Umbilical cord (tissue), 2 donors: ENCODE measurements around the gene LRRC70. TPM values are rescaled to one million over a fixed set of nuclear protein-coding genes. Genes with fewer than 3 reads are reported as not detected.
A peak's percentile ranks its signal among the peaks of the same experiment; 100 is the strongest.
"Not testable (repeated sequence)": the region's sequence is repeated elsewhere in the genome, so short reads cannot be mapped to it uniquely, and the experiment has no call there.

Experiments used
- DNase-seq: peaks from one replicate; pipeline ENCODE4 v3.0.0-alpha.2; 2015; ENCODE audit warnings: low spot score
- total RNA-seq: library from RNA; depleted of rRNA; stranded (reverse); fragments of >200 nt; gene quantifications from one replicate; pipeline ENCODE4 v1.2.3, GENCODE V29; 2014; ENCODE audit warnings: low replicate concordance; ENCODE audit not compliant: insufficient read depth

The LRRC70 gene
- total RNA-seq, 1 donor from 2014 or later = 1.9 TPM

DNA sequence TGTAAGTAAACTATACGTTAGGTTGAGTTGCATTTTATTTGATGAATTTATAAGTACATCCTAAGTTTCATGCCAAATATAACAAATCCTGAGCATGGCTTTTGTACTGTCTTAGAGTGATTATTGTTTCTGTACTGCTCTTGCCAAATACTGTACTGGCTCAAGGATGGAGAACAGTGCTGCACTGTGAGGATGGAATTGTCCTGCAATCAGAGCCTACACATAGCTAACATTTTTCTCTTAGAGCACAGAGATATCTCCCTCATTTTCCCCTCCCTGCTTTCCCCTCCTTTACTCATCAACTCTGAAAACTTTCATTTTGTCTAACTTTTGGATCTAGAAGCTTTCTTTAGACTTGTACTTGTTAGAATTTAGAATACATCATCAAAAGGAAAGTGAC is 28.3 kb downstream of the LRRC70 start:
- peak; percentile 34 for DNase-seq

DNA sequence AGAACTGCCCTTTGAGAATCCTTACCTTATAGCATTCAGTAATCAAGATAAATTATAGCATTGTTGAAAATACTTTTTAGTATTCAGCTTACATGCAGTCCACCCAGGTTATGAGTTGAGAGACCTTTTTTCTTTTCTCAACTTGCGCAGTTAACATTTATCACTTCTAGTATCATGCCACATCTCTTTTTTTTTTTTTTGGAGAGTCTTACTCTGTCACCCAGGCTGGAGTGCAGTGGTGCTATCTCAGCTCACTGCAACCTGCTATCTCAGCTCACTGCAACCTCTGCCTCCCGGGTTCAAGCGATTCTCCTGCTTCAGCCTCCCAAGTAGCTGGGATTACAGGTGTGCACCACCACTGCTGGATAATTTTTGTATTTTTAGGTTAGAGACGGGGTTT is 29.0 kb downstream of the LRRC70 start:
- no peak for DNase-seq

DNA sequence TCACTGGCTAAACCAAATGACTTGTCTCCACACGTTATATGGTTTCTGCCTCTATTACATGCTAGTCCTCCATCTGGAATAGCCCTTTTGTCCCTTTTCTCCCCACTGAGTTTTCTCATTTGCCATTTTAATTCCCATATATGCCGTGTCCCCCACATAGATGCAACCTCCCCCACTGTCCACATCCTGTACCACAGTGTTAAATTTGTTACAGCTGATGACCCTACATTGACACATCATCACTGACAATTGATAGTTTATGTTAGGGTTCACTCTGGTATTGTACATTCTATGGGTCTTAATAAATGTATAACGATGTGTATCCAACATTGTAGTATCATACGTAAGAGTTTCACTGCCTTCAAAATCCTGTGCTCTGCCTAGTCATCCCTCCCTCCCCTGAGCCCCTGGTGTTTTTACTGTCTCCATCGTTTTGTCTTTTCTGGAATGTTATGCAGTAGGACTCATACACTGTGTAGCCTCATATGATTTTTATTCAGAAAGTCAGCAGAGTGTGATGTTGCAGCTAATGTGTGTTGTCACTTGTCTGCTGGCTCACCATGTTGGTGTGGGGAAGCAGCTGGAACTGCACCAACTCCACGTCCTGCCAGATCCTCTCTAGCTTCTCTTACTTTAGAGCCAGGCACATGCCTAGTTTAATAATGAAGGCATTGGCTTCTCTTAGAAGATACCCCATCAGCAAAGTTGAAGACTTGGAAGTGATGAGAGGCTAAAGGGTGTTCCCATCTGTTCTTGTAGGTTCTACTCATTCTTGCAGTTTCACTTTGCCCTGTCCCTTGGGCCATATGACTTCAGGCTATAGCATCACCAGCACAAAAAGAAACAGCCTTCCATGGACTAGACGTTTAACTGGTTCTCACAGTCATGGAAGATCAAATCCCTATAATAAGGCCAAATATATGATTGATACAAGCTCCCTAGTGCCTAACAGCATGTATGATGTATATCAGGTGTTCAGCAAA is 30.2 kb downstream of the LRRC70 start:
- DNase-seq = no peak

DNA sequence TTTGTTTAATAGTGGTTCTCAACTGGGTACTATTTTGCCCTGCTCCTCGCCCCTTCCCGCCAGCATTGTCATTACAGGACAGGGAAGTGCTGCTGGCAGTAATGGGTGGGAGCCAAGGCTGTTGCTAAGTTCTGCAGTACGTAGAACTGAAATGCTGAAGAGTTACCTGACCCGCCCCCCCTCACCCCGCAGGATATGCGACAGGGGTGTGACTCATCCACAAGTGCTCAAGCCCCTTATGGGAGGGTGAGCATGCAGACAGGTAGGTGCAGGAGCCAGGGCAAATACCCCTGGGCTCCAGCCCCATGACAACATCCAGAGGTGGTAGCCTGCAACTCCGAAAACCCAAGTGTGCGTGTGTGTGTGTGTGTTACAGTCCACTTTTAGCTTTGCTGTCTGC is 35.7 kb downstream of the LRRC70 start:
- DNase-seq = no peak

DNA sequence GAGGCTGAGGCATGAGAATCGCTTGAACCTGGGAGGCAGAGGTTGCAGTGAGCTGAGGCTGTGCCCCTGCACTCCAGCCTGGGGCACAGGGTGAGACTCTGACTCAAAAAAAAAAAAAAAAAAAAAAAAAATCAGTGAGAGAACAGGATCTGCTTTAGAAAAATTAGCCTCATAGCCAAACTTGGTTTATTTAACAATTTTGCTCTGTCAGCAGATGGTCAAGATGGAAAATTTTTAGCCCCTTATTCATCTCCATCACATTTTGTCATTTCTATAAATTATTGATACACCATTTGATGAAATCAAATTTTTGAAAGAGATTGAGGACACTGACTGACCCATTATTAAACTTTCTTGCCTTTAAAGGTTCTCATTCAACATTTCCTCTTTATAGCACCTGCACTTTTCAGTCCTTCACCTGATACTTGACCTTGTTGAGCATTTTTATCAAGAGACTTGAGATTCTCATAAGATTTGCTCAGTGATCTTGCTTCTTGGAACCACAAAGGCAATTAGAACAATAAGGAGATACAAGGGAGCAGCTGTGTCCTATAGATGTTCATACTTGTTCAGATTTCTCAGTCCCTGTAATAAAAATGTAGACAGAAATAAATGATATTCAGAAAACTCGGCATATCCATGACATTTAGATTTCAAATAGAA is 38.1 kb downstream of the LRRC70 start:
- DNase-seq = no peak

DNA sequence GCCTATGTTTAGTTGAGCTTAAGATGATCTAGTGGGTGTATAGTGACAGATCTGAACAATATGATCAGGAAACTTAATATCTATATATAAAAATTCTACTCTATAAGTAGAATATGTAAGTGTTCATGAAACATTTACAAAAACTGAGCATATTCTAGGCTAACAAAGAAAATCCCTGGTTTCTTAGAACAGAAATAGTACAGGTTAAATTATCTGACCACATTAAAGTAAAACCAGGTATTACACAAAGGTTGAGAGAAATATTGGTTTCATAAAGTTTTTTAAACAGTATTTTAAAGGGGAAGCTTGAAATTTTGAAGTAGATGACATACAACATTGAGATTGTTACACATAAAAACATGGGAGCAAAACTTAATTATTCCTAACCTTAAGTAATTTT is 39.3 kb downstream of the LRRC70 start:
- no peak for DNase-seq

DNA sequence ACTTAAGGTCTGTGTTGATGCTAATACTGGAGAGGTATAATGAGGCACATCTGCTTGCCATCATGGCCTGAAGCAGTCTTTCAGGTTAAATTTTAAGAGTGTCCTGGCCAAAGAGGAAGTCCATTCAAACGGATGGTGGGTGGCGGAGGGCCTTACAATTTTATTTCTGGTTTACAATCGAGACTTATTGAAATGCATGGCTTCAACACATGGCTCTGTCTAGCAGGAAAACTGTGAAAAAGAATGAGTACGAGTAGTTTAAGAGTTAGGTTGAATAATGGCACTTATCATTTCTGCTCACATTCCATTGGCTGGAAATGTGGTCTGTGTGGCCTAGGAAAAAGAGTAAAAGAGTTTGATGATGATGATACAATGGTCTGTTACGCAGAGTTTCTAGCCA is 42.1 kb downstream of the LRRC70 start:
- DNase-seq = no peak

DNA sequence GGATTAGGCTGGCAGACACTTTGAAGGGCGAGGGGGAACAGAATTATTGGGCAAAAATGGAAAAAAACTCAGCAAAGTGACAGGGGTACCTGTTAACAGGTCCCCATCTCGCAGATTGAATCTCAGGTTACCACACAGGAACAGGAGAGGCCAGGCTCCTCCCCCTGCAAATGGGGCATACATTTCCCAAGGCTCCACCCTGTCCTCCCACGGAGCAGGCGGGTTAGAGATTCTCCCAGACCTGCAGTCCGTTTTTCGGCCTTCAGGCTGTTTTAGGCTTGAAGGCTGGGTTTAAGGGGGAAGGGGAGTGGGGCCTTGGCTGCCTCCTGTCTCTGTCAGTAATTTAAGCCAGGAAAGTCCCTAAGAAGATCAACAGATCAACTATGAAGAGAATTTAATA is 42.7 kb downstream of the LRRC70 start:
- no peak for DNase-seq

DNA sequence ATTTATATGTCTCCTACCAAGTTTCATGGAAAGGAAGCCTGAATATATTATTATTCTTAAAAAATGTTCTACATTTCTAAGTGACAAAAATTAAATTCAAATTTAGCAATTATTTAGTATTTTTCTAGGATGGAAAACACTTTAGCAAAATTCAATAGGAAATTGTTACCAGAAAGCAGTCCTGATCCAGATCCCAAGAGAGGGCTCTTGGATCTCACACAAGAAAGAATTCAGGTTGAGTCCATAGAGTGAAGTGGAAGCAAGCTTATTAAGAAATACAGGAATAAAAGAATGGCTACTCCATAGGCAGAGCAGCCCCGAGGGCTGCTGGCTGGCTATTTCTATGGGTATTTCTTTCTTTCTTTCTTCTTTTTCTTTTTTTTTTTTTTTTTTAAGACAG is 44.7 kb downstream of the LRRC70 start:
- no peak for DNase-seq

DNA sequence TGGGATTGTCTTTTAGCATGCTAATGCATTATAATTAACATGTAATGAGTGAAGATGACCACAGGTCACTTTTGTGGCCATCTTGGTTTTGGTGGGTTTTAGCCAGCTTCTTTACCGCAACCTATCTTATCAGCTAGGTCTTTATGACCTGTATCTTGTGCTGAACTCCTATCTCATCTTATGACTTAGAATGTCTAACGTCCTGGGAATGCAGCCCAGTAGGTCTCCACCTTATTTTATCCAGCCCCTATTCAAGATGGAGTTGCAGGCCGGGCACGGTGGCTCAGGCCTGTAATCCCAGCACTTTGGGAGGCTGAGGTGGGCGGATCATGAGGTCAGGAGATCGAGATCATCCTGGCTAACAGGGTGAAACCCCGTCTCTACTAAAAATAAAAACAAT is 45.8 kb downstream of the LRRC70 start:
- not testable (repeated sequence) for DNase-seq

DNA sequence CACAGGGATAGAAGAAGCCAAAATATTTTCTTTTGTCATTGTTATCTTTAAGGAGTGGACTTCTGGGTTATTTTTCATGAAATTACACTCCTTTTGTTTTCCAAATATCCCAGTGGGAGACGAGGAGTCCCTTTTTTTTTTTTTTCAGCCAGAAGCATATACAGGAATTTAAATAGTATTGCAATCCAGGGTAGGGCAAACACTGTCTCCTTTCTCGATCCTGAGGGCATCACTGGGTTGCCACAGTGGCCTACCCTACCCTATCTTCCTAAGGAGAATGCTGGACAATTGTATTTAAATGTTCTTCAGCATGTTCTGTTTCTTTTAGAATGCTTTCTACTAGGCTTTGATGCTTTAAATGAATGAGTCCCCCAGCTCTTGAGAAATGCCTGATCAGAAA is 47.9 kb downstream of the LRRC70 start:
- no peak for DNase-seq

DNA sequence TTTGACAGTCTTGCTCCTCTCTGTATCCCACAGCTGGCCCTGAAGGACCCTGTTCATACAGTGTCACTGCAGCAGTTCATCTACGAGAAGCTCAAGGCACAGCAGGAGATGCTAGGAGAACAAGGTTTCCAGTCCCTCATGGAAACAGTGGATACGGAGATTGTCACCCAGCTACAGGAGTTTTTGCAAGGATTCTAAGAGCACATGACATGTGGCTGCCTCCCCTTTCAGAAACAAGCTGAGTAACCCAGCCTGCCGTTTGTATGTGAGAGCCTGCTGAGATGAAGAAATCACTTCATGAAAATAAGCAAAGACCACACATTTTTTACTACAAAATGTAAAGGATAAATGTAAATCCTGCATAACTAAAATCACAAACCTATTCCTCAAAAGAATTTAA is 48.5 kb downstream of the LRRC70 start:
- DNase-seq = no peak

DNA sequence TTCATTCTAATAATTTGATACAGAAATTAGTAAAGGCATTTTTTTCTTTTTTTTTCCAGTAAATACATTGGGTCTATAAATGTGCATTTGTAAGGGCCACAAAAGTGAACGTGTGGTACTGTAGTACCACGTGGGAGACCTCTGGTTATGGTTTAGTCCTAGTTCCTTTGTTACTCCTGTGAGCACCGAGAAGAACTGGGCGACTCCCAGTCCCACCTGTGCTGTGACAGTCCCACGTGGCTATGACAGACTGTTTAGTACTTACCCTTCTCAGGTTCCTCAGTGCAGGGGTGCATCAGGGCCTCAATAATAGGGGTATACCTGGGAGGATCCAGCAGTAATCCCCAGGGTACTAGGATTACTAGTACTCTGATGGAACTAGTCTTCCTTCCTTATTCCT is 49.3 kb downstream of the LRRC70 start:
- no peak for DNase-seq

Other genes starting within 250 kb of the LRRC70 start
- 53.2 TPM for gene DIMT1, start 174.9 kb upstream of the LRRC70 start, total RNA-seq
- gene IPO11, start 166.1 kb upstream of the LRRC70 start, total RNA-seq = 18.3 TPM